ENCODE data around the gene RELL2. TPM values are rescaled to one million over a fixed set of nuclear protein-coding genes. Genes with fewer than 3 reads are reported as not detected.

Gene RELL2
- total RNA-seq, 1 donor from 2014 or later = 6.1 TPM

DNA sequence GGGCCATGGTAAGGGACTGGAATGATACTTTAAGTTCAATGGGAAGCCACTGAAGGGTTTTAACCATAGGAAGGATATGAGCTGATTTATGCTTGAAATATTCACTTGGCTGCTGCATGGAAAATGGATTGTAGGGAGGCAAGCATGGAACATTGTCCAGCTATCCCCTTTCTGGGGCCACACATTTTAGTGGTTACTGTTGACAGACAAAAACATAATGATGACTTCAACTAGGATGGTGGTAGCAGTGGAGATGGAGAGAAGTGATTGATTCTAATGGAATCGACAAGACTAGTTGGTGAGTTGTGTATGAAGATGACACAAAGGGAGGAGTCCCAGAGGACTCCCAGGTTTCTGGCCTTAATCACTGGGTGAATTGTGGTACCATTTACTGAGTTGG is 20.6 kb downstream of the RELL2 start:
- Mint-ChIP-seq H3K36me3 (ENCODE audit: low read depth) (peaks cover 3% of the 10 kb centered on the region), H3K9me3 (ENCODE audit: low read depth) (no peaks in the 10 kb centered on the region), H3K4me1 (ENCODE audit: low read depth) (peaks cover 8% of the 10 kb centered on the region), H3K4me3 (ENCODE audit: unreplicated experiment) (no peak overlapping the region), H3K27ac (ENCODE audit: unreplicated experiment) (no peak overlapping the region), H3K27me3 (ENCODE audit: low read depth) (no peaks in the 10 kb centered on the region)
- TF ChIP-seq, protein P1, sequence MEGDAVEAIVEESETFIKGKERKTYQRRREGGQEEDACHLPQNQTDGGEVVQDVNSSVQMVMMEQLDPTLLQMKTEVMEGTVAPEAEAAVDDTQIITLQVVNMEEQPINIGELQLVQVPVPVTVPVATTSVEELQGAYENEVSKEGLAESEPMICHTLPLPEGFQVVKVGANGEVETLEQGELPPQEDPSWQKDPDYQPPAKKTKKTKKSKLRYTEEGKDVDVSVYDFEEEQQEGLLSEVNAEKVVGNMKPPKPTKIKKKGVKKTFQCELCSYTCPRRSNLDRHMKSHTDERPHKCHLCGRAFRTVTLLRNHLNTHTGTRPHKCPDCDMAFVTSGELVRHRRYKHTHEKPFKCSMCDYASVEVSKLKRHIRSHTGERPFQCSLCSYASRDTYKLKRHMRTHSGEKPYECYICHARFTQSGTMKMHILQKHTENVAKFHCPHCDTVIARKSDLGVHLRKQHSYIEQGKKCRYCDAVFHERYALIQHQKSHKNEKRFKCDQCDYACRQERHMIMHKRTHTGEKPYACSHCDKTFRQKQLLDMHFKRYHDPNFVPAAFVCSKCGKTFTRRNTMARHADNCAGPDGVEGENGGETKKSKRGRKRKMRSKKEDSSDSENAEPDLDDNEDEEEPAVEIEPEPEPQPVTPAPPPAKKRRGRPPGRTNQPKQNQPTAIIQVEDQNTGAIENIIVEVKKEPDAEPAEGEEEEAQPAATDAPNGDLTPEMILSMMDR (IDR thresholded peaks at IDR 0.05) = no peak
- no peak for DNase-seq (ENCODE audit: low spot score)

DNA sequence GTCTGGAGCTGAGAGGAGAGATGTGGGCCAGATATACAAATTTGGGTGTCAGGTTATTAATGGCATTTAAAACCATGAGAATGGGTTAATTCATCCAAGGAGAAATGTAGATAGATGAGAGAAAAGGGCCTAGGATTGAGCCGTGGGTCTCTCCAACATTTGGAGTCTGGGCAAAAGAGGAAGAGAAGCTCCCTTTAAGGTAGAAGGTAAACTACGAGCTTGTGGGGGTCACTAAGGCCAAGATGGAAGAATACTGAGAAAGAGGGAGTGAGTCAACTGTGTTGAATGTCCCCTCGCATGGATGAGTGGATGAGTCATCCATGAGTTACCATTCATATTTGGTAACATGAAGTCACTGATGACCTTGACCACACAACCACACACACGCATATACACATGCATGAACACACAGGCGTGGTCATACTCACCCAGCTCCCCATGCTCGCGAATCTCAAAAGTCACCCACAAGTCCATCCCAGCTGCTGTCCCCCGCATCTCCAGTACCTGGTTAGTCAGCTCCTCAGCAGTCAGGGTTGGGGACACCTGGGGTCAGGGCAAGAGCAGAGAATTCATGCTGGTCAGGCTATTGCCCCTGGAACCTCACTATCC is 21.2 kb downstream of the RELL2 start:
- Mint-ChIP-seq H3K27ac (ENCODE audit: unreplicated experiment) (peak overlapping the region; percentile 18), H3K36me3 (ENCODE audit: low read depth) (peaks cover 3% of the 10 kb centered on the region), H3K4me1 (ENCODE audit: low read depth) (peaks cover 8% of the 10 kb centered on the region), H3K4me3 (ENCODE audit: unreplicated experiment) (no peak overlapping the region), H3K9me3 (ENCODE audit: low read depth) (no peaks in the 10 kb centered on the region), H3K27me3 (ENCODE audit: low read depth) (no peaks in the 10 kb centered on the region)
- TF ChIP-seq, protein P1 (IDR thresholded peaks at IDR 0.05) = no peak
- DNase-seq (ENCODE audit: low spot score) = no peak

DNA sequence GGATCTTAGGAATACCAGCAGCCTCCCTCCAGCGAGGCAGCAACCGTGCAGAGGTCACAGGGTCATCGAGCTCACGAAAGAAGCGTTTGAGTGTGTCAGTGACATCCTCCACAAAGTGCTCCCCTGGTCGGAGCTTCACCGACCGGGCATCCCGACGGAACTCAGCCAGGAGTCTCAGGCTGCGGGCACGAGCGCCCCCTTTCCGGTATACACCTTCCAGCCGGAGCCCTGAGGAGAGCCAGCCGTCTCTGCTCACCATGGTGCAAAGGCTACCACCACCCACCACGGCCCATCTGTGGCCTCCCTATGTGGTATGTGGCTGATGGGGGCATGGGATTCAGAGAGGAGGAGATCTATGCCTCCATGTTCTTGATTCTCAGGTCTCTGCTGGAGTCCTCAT is 25.2 kb downstream of the RELL2 start:
- H3K9me3 Mint-ChIP-seq (ENCODE audit: low read depth) = no peaks in the 10 kb centered on the region
- H3K36me3 Mint-ChIP-seq (ENCODE audit: low read depth) = peaks cover 3% of the 10 kb centered on the region
- H3K27ac Mint-ChIP-seq (ENCODE audit: unreplicated experiment) = no peak overlapping the region
- no peaks in the 10 kb centered on the region for H3K27me3 Mint-ChIP-seq (ENCODE audit: low read depth)
- TF ChIP-seq, protein P1 (IDR thresholded peaks at IDR 0.05) = no peak
- H3K4me1 Mint-ChIP-seq (ENCODE audit: low read depth) = peaks cover 3% of the 10 kb centered on the region
- no peak for DNase-seq (ENCODE audit: low spot score)
- no peak overlapping the region for H3K4me3 Mint-ChIP-seq (ENCODE audit: unreplicated experiment)

DNA sequence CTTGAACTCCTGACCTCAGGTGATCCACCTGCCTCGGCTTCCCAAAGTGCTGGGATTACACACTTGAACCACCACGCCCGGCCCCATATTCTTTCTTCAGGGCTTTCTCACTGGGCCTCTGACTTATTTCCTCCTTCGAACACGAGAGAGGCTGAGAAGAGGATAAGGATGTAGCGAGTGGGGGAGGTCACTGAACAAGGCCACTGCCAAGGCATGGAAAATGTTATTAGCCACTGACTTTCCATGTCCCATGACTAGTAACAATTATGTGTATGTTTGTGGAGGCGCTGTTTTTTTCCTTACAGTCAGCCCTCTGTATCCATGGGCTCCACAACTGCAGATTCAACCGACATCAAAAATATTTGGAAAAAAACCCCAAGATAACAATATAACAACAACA is 26.7 kb downstream of the RELL2 start:
- Mint-ChIP-seq H3K36me3 (ENCODE audit: low read depth) (no peaks in the 10 kb centered on the region), H3K27ac (ENCODE audit: unreplicated experiment) (no peak overlapping the region), H3K4me1 (ENCODE audit: low read depth) (no peaks in the 10 kb centered on the region), H3K27me3 (ENCODE audit: low read depth) (no peaks in the 10 kb centered on the region), H3K4me3 (ENCODE audit: unreplicated experiment) (no peak overlapping the region), H3K9me3 (ENCODE audit: low read depth) (no peaks in the 10 kb centered on the region)
- TF ChIP-seq, protein P1 (IDR thresholded peaks at IDR 0.05) = no peak
- DNase-seq (ENCODE audit: low spot score) = no peak

DNA sequence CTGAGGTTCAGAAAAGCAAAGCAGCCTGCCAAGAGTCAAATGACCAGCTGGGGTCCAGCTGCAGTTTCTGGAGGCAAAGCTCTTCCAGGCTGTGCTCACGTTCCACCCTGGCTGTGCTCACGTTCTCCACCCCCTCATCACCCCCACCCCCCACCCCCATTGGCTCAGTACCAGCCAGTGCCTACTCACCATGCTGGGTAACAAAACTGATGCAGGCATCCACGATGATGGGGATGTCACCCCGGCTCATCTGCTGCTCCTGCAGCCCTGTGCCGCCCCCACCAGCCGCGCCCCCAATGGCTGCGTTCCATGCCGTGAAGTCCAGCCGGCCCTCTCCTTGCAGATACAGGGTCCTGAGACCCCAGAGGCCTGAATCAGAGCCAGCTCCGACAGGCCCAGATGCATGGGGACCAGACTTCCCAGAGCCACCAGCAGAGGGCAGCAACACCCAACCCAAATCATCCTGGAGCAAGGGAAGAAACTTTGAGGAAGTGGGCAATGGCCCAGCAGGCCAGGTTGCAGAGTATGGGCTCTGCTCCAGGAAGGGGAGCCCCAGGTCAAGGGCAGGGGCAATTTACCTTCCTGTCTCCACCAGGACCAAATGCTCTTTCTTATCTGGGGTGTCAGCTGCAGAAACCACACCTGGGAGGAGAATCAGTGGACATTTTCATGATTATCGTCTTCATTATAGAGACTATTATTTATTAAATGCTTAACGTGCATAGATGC is 28.1 kb downstream of the RELL2 start:
- Mint-ChIP-seq H3K4me3 (ENCODE audit: unreplicated experiment) (no peak overlapping the region), H3K9me3 (ENCODE audit: low read depth) (no peaks in the 10 kb centered on the region), H3K36me3 (ENCODE audit: low read depth) (peaks cover 1% of the 10 kb centered on the region), H3K27ac (ENCODE audit: unreplicated experiment) (no peak overlapping the region), H3K27me3 (ENCODE audit: low read depth) (no peaks in the 10 kb centered on the region), H3K4me1 (ENCODE audit: low read depth) (no peaks in the 10 kb centered on the region)
- DNase-seq (ENCODE audit: low spot score) = no peak
- TF ChIP-seq, protein P1 (IDR thresholded peaks at IDR 0.05) = peak; percentile 93
